NCI-H2196 treated with DMSO at 0.1 percent for 48 hours (cell line): Measurements from ENCODE around the gene SRSF4.

Experiments used
- DNase-seq: peaks from one replicate; lab custom pipeline; 2025; ENCODE audit not compliant: unreplicated experiment; lab: John Stamatoyannopoulos, UW

SRSF4 gene

GRCh38 chr1:29201595-29202051 is 19.9 kb upstream of the SRSF4 start:
- DNase-seq = no peak

DNA sequence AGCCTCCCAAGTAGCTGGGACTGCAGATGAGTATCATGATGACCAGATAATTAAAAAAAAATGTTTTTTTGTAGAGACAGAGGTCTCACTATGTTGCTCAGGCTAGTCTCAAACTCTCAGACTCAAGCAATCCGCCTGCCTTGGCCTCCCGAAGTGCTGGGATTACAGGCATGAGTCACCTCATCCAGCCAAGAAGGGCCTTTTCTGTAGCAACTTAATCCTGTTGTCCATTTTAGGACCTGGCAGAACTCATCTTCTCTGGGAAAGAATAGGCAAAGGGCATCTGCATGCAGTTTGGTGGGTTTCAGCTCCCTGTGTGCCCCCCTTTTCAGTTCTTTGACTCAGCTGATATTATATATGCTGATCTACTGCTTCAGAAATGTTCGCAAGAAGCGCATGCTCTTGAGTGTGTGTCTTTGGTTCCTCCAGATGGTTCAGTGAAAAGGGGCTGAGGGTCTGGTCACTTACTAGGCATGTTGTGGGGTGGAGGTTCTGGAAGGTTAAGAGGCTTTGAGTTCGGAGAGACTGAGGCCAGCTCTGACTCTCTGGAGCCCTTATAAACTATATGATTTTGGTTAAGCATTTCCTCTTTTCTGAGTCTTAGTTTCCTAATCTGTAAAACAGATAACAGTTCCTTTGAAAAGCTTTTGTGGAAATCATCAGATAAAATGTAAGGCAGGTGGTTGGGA is 19.4 kb upstream of the SRSF4 start:
- DNase-seq = no peak

- no peak for DNase-seq
Measured at GRCh38 chr1:29197993-29198392, 16.3 kb upstream of the SRSF4 start.

DNA sequence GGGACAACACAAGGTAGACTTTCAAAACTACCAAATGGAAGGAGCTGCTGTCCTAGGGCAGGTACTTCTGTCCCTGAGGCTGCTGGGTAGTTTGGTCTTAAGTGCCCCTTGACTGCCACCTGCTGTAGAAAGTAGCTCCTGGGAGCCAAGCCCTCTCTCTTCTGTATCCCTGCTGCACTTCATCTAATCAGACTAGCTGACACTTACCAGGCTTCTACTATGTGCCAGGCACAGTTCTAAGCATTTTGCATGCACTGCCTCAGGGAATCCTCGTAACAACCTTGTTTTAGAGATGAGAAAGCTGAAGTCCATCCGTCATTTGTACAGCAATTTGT is 15.9 kb upstream of the SRSF4 start:
- DNase-seq = peak; percentile 28

GRCh38 chr1:29196863-29197589 is 15.3 kb upstream of the SRSF4 start:
- DNase-seq = no peak

GRCh38 chr1:29195881-29196291 is 14.2 kb upstream of the SRSF4 start:
- DNase-seq = peak; percentile 24

DNA sequence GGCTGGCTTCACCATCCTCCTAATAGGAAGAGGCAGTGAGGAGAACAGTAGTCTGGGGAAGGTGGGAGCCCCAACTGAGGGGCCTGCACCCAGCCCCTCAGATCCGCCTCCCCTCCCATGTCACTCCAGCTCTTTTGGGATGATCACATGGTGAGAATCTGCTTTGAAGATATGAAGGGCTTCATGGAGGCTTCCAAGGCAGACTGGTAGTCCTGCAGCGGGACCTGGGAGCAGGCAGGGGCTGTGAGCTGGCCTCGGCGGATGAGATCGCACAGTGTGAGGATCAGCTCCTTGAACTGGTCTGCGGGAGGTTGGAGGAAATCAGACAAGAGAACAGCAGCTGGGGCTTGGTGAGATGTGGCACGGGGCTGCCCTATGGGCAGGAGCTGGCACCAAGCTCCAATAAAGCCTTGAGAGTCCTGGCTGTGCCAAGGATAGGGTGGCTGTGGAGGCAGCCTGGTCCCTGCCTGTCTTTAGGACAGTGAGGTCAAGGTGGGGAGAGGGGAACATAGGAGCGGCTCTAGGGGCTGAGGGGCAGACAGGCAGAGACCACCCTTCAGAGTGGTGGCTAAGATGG is 12.3 kb upstream of the SRSF4 start:
- no peak for DNase-seq

GRCh38 chr1:29190718-29191117 is 9.0 kb upstream of the SRSF4 start:
- no peak for DNase-seq

DNA sequence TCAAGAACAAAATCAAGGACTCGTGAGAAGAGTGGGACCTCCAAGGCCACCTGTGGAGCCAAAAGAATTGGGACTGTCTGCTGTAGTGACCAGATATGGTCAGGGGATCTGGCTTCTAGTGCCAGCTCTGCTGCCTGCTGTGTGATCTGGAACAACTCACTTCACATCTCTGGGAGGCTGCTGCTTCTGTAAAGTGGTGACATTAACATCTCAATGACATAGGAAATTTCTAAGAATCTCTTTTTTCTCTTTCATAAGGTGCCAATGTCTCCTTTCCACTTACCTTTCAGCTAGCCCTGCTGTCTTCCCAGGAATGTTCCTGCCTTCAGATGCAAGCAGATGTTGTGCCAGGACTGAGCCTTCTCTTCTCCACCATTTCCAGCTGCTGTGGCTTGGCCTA is 5.0 kb upstream of the SRSF4 start:
- DNase-seq = no peak

- DNase-seq = no peak
Measured at GRCh38 chr1:29186252-29186651, 4.6 kb upstream of the SRSF4 start.

DNA sequence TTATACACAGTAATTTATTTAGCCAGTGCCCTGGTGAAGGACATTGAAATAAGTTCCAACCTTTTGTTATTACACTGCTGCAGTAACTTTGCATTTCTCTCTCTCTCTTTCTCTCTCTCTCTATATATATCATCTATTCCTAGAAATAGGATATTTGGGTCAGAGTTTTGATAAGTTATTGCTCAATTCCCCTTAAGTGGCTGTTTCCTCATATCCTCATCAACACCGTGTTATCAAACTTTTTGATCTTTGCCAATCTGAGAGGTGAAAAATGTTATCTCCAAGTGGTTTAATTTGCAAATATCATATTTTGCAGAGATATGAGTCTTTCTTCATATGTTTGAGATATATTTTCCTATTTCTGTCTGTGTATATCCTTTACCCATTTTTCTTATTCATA is 1.6 kb upstream of the SRSF4 start:
- DNase-seq = no peak

DNA sequence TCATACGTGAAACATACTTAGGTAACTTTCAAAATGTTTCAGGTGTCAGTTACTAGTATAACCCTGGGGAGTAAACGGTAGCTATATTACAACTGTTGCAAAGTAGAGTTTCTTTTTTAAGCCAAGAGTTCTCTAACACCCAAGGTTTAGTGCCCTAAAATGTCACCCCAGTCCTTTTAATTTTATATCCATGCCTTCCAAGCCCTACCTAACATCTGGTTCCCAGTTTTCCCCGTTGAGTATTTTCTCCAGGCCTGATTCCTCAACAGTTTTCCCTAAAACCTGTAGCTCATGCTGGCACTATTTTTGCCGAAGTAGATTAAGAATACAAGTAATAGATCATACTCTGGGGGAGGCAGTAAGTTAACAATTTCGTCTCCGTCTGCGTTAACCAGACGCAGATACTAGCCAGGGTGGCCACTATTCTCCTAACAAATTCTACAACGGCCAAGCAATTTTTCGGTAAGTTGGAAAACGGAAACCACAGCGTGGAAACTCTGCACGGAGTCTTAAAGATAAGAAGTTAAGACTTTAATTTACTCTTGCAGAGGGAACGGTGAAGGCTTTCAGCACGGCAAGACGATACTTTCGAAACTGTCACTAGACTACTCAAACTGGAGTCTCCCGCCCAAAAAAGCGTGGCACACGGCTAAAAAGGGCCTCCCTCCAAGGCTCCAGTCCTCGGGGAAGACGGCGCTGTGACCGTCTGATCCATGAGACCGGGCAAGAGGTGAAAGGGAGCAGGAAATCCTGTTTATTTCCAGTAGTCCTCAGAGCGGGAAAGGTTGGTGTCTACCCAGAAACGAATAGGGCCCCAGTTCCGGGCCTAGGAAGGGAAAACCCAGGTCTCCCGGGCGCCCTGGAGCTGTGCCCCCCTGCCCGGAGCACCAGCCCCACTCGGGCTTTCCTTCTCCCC is 945 bp downstream of the SRSF4 start:
- no peak for DNase-seq

DNA sequence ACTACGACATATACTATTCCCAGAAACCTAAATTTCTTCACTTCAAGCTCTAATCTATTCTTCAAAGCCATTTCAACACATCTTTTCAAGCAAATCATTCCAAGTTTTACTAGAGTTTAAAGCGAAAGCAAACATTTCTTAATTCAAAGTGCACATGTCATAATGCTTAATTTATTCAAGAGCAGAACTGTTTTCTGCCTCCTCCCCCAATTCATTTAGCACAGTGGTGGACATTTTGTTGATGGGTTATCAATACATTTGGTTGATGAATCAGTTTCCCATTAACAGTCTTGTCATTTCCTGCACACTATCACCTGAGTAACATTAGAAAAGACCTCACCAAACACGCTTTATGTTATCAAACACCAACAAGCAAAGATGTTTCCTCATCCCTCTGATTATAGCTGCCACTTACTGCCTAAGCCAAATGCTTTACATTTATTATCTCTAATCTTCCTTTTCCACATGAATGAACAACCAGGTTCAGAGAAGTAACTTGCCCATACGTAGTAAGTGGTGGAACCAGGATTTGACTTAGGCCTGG is 2.0 kb downstream of the SRSF4 start:
- no peak for DNase-seq

GRCh38 chr1:29177022-29177705 is 4.5 kb downstream of the SRSF4 start:
- no peak for DNase-seq

- no peak for DNase-seq
Measured at GRCh38 chr1:29176576-29176975, 5.1 kb downstream of the SRSF4 start.

GRCh38 chr1:29172415-29172939 is 9.2 kb downstream of the SRSF4 start:
- DNase-seq = no peak

GRCh38 chr1:29171521-29171920 is 10.2 kb downstream of the SRSF4 start:
- no peak for DNase-seq

DNA sequence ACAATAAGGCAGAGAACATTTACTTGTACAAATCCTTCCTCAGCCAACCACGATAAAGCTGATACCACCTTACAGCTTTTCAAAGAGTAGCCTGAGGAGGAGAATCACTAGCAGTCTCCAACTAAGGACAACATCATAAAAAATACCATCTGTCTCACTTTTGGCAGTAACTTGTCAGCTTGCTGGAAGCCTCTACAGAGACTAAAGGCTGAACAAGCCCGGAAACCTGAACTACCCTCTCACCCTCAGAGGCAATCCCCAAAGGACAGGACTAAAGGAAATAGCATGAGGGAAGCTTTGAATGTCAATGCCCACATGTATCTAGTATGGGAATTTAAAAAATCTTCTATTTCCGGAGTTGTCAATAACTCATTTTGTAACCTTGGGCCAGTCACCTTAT is 10.6 kb downstream of the SRSF4 start:
- DNase-seq = no peak

GRCh38 chr1:29169976-29170375 is 11.7 kb downstream of the SRSF4 start:
- DNase-seq = no peak

- no peak for DNase-seq
Measured at GRCh38 chr1:29167904-29168303, 13.8 kb downstream of the SRSF4 start.
